Panc1 (cell line): ENCODE measurements around the gene DPEP2NB. TPM values are rescaled to one million over a fixed set of nuclear protein-coding genes. Genes with fewer than 3 reads are reported as not detected.

Experiments
- ATAC-seq: fragments of 200-7000 bp; cut with Tn5 transposase; 2 replicates; pipeline ENCODE4 v1.9.1; 2020; ENCODE audit warnings: mild to moderate bottlenecking, moderate library complexity
- BruUV-seq: library from RNA; stranded (reverse); fragments of 400-500 nt; replicated peaks from 2 replicates; lab custom pipeline; 2021; lab: Mats Ljungman, UMichigan
- CTCF ChIA-PET: fragments of 300-600 bp; sonication (Branson Sonifier 250); formaldehyde crosslinking; loops from one replicate; lab custom pipeline; 2022; ENCODE audit warnings: antibody characterized with exemption; lab: Charles Lee
- POLR2A ChIA-PET: fragments of 300-600 bp; sonication (Branson Sonifier 250); formaldehyde crosslinking; loops from one replicate; lab custom pipeline; 2022; ENCODE audit warnings: antibody characterized with exemption; lab: Charles Lee
- DNase-seq: peaks from one replicate; pipeline ENCODE4 v3.0.0-alpha.2; 2010; ENCODE audit warnings: low read depth, low spot score
- H3K27ac ChIP-seq: 2 replicates; pipeline ENCODE4 v1.5.1; 2011; ENCODE audit warnings: mild to moderate bottlenecking, low read length, inconsistent platforms
- H3K27me3 ChIP-seq: fragments of 200-500 bp; sonication (Bioruptor generic); 2 replicates; pipeline ENCODE4 v1.6.0; 2014; ENCODE audit warnings: low read length, inconsistent platforms; ENCODE audit not compliant: control insufficient read depth, insufficient read depth
- H3K36me3 ChIP-seq: fragments of 200-500 bp; sonication (Bioruptor generic); 2 replicates; pipeline ENCODE4 v1.5.1; 2014; ENCODE audit warnings: inconsistent platforms, mild to moderate bottlenecking, low read length, moderate library complexity; ENCODE audit not compliant: control insufficient read depth, insufficient read depth
- H3K4me1 ChIP-seq: 2 replicates; pipeline ENCODE4 v1.5.1; 2011; ENCODE audit warnings: inconsistent platforms, mild to moderate bottlenecking, low read length, moderate library complexity; ENCODE audit not compliant: control insufficient read depth, insufficient read depth
- H3K4me3 ChIP-seq, 2 experiments: 2 replicates each; pipeline ENCODE4 v1.5.1; 2011 to 2012; ENCODE audit warnings: low read depth in 2 of 2, low read length in 2 of 2, mild to moderate bottlenecking in 2 of 2, inconsistent platforms in 1 of 2, moderate library complexity in 1 of 2
- H3K9me3 ChIP-seq: fragments of 200-500 bp; sonication (Bioruptor generic); 2 replicates; pipeline ENCODE4 v1.5.1; 2014; ENCODE audit warnings: low read depth, mild to moderate bottlenecking, inconsistent platforms, low read length, moderate library complexity; ENCODE audit not compliant: control insufficient read depth, insufficient read depth
- CTCF ChIP-seq: fragments of 450-650 bp; IDR thresholded peaks from 2 replicates; pipeline ENCODE4 v1.5.1; 2017; ENCODE audit warnings: mild to moderate bottlenecking
- POLR2AphosphoS5 ChIP-seq: IDR thresholded peaks from 2 replicates; pipeline ENCODE4 v1.6.1; 2012; ENCODE audit warnings: mild to moderate bottlenecking, low read depth, low read length, moderate library complexity
- SIN3A ChIP-seq: IDR thresholded peaks from 2 replicates; pipeline ENCODE4 v1.6.1; 2012; ENCODE audit warnings: low read depth, mild to moderate bottlenecking, low read length, moderate library complexity, borderline replicate concordance; ENCODE audit not compliant: insufficient read depth
- TCF7L2 ChIP-seq: IDR thresholded peaks from 2 replicates; pipeline ENCODE4 v1.6.1; 2011; ENCODE audit warnings: mild to moderate bottlenecking, low read depth, low read length, inconsistent platforms
- in situ Hi-C: cut with HindIII; loops from 2 replicates; pipeline ENCODE4 v1.10.0; 2016; ENCODE audit warnings: low sequenced_read_pairs, low pct_unique_long_range_greater_than_20kb
- intact Hi-C: fragments of 100-400 bp; cut with micrococcal nuclease; formaldehyde crosslinking; loops from one replicate; pipeline ENCODE4 v1.10.0; 2022; ENCODE audit not compliant: unreplicated experiment
- total RNA-seq: library from RNA; stranded (reverse); gene quantifications from one replicate; pipeline ENCODE4 v1.2.1, GENCODE V29; 2021; ENCODE audit not compliant: unreplicated experiment
- TF ChIP-seq, protein P1 (sequence below), 2 experiments: IDR thresholded peaks; 2 replicates each; pipeline ENCODE4 v1.6.1; 2011 to 2012; ENCODE audit warnings: low read depth in 2 of 2, control low read depth in 1 of 2, low read length in 1 of 2, mild to moderate bottlenecking in 1 of 2, moderate library complexity in 1 of 2; ENCODE audit not compliant: insufficient read depth in 1 of 2

Gene DPEP2NB
- total RNA-seq, 1 experiment from 2014 or later = not detected

DNA sequence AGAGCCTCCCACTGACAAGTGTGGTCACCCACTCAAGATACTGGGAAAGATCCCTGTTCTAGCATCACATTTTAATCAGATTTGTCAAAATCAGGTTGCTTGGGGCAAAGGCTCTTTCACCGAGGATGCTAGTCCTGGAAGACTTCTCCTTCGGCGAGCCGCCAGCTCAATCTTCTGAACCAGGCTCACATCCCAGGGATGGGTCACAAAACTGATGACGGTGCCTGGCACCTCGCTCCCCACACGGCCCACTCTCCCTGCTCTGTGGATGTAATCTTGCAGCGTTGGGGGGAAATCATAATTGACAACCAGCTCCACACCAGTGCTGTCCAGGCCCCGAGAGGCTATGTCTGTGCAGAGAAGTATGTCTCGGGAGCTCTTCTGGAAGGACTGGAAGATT lies 5.8 kb upstream of the DPEP2NB start:
- DNase-seq (no peak), ATAC-seq (no peak)
- POLR2A ChIA-PET = no interaction called here
- Histone ChIP-seq H3K36me3 (peaks cover 8% of the 10 kb centered on the region), H3K4me1 (peaks cover 5% of the 10 kb centered on the region), H3K27ac (no peak overlapping the region), H3K27me3 (no peaks in the 10 kb centered on the region), H3K4me3 (peak overlapping the region in 1 of 2 experiments; percentile 93; a peak in 2 of 4 replicates), H3K9me3 (no peaks in the 10 kb centered on the region)
- TSS peak; percentile 95 for BruUV-seq
- intact Hi-C loops (no loop called here), in situ Hi-C loops (no loop called here)
- CTCF ChIA-PET = no interaction called here
- TF ChIP-seq SIN3A (no peak), POLR2AphosphoS5 (no peak), CTCF (no peak), TCF7L2 (no peak)
- TF ChIP-seq, protein P1, sequence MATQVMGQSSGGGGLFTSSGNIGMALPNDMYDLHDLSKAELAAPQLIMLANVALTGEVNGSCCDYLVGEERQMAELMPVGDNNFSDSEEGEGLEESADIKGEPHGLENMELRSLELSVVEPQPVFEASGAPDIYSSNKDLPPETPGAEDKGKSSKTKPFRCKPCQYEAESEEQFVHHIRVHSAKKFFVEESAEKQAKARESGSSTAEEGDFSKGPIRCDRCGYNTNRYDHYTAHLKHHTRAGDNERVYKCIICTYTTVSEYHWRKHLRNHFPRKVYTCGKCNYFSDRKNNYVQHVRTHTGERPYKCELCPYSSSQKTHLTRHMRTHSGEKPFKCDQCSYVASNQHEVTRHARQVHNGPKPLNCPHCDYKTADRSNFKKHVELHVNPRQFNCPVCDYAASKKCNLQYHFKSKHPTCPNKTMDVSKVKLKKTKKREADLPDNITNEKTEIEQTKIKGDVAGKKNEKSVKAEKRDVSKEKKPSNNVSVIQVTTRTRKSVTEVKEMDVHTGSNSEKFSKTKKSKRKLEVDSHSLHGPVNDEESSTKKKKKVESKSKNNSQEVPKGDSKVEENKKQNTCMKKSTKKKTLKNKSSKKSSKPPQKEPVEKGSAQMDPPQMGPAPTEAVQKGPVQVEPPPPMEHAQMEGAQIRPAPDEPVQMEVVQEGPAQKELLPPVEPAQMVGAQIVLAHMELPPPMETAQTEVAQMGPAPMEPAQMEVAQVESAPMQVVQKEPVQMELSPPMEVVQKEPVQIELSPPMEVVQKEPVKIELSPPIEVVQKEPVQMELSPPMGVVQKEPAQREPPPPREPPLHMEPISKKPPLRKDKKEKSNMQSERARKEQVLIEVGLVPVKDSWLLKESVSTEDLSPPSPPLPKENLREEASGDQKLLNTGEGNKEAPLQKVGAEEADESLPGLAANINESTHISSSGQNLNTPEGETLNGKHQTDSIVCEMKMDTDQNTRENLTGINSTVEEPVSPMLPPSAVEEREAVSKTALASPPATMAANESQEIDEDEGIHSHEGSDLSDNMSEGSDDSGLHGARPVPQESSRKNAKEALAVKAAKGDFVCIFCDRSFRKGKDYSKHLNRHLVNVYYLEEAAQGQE (IDR thresholded peaks at IDR 0.05; ENCODE audit: insufficient read depth in 1 of 2, low read depth in 2 of 2, low read length in 1 of 2) = no peak

DNA sequence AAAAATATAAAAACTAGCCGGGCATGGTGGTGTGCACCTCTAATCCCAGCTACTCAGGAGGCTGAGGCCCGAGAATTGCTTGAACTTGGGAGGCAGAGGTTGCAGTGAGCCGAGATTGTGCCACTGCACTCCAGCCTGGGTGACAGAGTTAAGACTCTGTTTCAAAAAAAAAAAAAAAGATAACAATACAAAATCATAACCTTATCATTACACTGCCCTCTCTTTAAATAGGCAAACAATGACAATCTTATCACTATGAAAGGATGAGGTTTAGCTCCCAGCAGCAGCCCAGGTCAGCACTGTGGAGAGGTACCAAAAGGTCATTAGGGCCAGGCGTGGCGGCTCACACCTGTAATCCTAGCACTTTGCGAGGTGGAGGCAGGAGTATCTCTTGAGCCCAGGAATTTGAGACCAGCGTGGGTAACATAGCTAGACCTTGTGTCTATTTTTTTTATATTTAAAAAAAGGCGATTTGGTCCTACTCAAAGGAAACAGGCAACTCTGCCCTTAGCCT lies 3.5 kb upstream of the DPEP2NB start:
- no TSS peak for BruUV-seq
- Histone ChIP-seq H3K4me1 (peaks cover 5% of the 10 kb centered on the region), H3K4me3 (no peak overlapping the region), H3K27ac (no peak overlapping the region), H3K36me3 (peaks cover 8% of the 10 kb centered on the region; the same call in 1 of the 2 replicates), H3K9me3 (no peaks in the 10 kb centered on the region), H3K27me3 (no peaks in the 10 kb centered on the region)
- intact Hi-C loops = no loop called here
- no peak for ATAC-seq
- no peak for DNase-seq
- POLR2A ChIA-PET = no interaction called here
- CTCF ChIA-PET = interaction anchor here (0.7 kb wide), 1 partner anchor 21 kb away, joined by 3 read pairs; no protein-coding TSS in a partner anchor
- TF ChIP-seq SIN3A (no peak), POLR2AphosphoS5 (no peak)
- in situ Hi-C loops = no loop called here

GRCh38 chr16:68013440-68013839 lies 2.3 kb downstream of the DPEP2NB start:
- Histone ChIP-seq H3K27me3 (no peaks in the 10 kb centered on the region), H3K4me3 (no peak overlapping the region), H3K36me3 (no peaks in the 10 kb centered on the region), H3K4me1 (no peaks in the 10 kb centered on the region), H3K27ac (no peak overlapping the region), H3K9me3 (no peaks in the 10 kb centered on the region)
- DNase-seq = no peak
- TF ChIP-seq, protein P1 (IDR thresholded peaks at IDR 0.05; ENCODE audit: insufficient read depth in 1 of 2, low read depth in 2 of 2, low read length in 1 of 2) = no peak
- TF ChIP-seq CTCF (no peak), POLR2AphosphoS5 (no peak), SIN3A (no peak)
- ATAC-seq = no peak
- ChIA-PET CTCF (no interaction called here), POLR2A (no interaction called here)
- in situ Hi-C loops = no loop called here
- intact Hi-C loops = no loop called here
- no TSS peak for BruUV-seq
